HL-60 (cell line): ENCODE data around the gene METTL25B.

Experiments used
- CTCF ChIP-seq: IDR thresholded peaks from one replicate; pipeline ENCODE4 v1.5.1; 2011; ENCODE audit warnings: low read length, control low read depth, inconsistent platforms; ENCODE audit not compliant: insufficient read depth
- POLR2AphosphoS5 ChIP-seq: IDR thresholded peaks from 2 replicates; pipeline ENCODE4 v1.6.1; 2012; ENCODE audit warnings: low read depth

- TF ChIP-seq CTCF (no peak), POLR2AphosphoS5 (no peak)
Measured at GRCh38 chr1:156721535-156721934, 6.7 kb upstream of the METTL25B start.
